BLaER1 (cell line): Measurements from ENCODE around the gene AUTS2.

ENCODE experiments used
- H3K27ac ChIP-seq: shearing (Covaris generic); formaldehyde crosslinking; 2 replicates; pipeline ENCODE4 v1.8.1; 2022
- H3K27me3 ChIP-seq: shearing (Covaris generic); formaldehyde crosslinking; 2 replicates; pipeline ENCODE4 v1.8.1; 2022
- H3K36me3 ChIP-seq: shearing (Covaris generic); formaldehyde crosslinking; 2 replicates; pipeline ENCODE4 v1.8.1; 2022
- H3K4me1 ChIP-seq: shearing (Covaris generic); formaldehyde crosslinking; 2 replicates; pipeline ENCODE4 v1.8.1; 2022
- H3K4me2 ChIP-seq: shearing (Covaris generic); formaldehyde crosslinking; 2 replicates; pipeline ENCODE4 v1.8.1; 2022
- H3K4me3 ChIP-seq: shearing (Covaris generic); formaldehyde crosslinking; 2 replicates; pipeline ENCODE4 v1.8.1; 2022
- H3K9ac ChIP-seq: shearing (Covaris generic); formaldehyde crosslinking; 2 replicates; pipeline ENCODE4 v1.8.1; 2022
- H3K9me3 ChIP-seq: shearing (Covaris generic); formaldehyde crosslinking; 2 replicates; pipeline ENCODE4 v1.8.1; 2022
- H4K20me1 ChIP-seq: shearing (Covaris generic); formaldehyde crosslinking; 2 replicates; pipeline ENCODE4 v1.8.1; 2022
- Cebpa-rat ChIP-seq: shearing (Covaris generic); IDR thresholded peaks from 2 replicates; pipeline ENCODE4 v1.8.1; 2022

The AUTS2 gene

GRCh38 chr7:69690329-69690728 lies 92.1 kb downstream of the AUTS2 start:
- Histone ChIP-seq H4K20me1 (peaks cover 82% of the 10 kb centered on the region), H3K27ac (0 out of 2 replicates have a peak overlapping the region, but pooled peaks have one; percentile 20), H3K27me3 (no peaks in the 10 kb centered on the region), H3K9me3 (peaks cover 23% of the 10 kb centered on the region), H3K9ac (no peak overlapping the region), H3K4me1 (peaks cover 46% of the 10 kb centered on the region), H3K36me3 (peaks cover 29% of the 10 kb centered on the region), H3K4me2 (no peak overlapping the region), H3K4me3 (no peak overlapping the region)
- TF ChIP-seq Cebpa-rat = no peak

DNA sequence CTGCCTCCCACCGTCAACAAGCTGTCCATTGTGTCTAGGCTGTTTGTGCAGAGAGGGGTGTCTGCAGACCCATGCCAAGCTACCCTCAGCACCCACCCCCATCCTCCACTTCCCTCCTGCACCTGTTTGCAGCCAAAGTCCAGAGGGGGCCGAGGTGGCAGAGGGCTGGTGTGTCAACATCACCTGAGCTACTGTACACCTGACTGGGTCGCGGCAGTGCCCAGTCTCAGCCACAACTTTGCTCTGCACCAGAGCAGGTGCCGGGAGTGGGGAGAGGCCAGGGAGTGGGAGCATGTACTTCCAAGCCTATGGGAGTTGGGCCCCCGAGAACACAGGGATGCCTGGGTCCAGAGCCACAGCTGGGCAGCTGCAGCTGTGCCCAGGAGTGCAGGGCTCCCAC lies 93.1 kb downstream of the AUTS2 start:
- peaks cover 55% of the 10 kb centered on the region for H3K4me1 ChIP-seq
- no peak for TF ChIP-seq Cebpa-rat
- H3K9me3 ChIP-seq = peaks cover 23% of the 10 kb centered on the region
- no peaks in the 10 kb centered on the region for H3K27me3 ChIP-seq
- peaks cover 29% of the 10 kb centered on the region for H3K36me3 ChIP-seq
- no peak overlapping the region for H3K4me3 ChIP-seq
- H4K20me1 ChIP-seq = peaks cover 80% of the 10 kb centered on the region
- H3K4me2 ChIP-seq = peak overlapping the region; percentile 72
- no peak overlapping the region for H3K9ac ChIP-seq
- peak overlapping the region; percentile 24; the same call in 1 of the 2 replicates for H3K27ac ChIP-seq

DNA sequence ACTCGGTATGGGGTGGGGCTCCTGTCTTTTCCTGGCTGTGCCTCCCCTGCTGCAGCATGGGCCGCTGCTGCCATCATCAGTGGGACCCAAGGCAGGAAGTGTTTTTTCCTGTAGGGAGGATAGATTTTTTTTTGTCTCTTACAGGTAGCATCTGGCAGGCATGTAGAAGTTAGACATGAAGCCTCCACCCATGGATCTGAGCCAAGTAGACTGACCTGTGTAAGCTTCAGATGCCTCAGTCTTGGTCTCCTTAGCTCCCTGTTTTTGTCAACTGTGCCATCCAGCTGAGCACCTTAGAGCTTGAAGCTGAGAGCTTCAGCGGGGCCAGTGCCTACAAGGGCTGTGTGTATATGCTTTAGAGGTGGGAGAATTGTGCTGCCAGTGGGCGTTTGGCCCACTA lies 93.5 kb downstream of the AUTS2 start:
- Histone ChIP-seq H3K27me3 (no peaks in the 10 kb centered on the region), H3K4me2 (peak overlapping the region; percentile 72), H3K27ac (0 out of 2 replicates have a peak overlapping the region, but pooled peaks have one; percentile 24), H3K4me3 (no peak overlapping the region), H3K9me3 (peaks cover 23% of the 10 kb centered on the region), H3K4me1 (peaks cover 59% of the 10 kb centered on the region), H3K9ac (no peak overlapping the region), H4K20me1 (peaks cover 80% of the 10 kb centered on the region), H3K36me3 (peaks cover 29% of the 10 kb centered on the region)
- no peak for TF ChIP-seq Cebpa-rat

GRCh38 chr7:69692611-69693010 lies 94.3 kb downstream of the AUTS2 start:
- no peaks in the 10 kb centered on the region for H3K27me3 ChIP-seq
- peak overlapping the region; percentile 58 for H3K27ac ChIP-seq
- no peak for TF ChIP-seq Cebpa-rat
- peaks cover 23% of the 10 kb centered on the region for H3K9me3 ChIP-seq
- H3K4me2 ChIP-seq = peak overlapping the region; percentile 72
- peak overlapping the region; percentile 40; the same call in 1 of the 2 replicates for H3K9ac ChIP-seq
- peaks cover 29% of the 10 kb centered on the region for H3K36me3 ChIP-seq
- no peak overlapping the region for H3K4me3 ChIP-seq
- peaks cover 80% of the 10 kb centered on the region for H4K20me1 ChIP-seq
- peaks cover 68% of the 10 kb centered on the region for H3K4me1 ChIP-seq

GRCh38 chr7:69693042-69693441 lies 94.8 kb downstream of the AUTS2 start:
- peaks cover 29% of the 10 kb centered on the region for H3K36me3 ChIP-seq
- peaks cover 72% of the 10 kb centered on the region for H3K4me1 ChIP-seq
- no peaks in the 10 kb centered on the region for H3K27me3 ChIP-seq
- H3K27ac ChIP-seq = peak overlapping the region; percentile 58
- peak overlapping the region; percentile 72 for H3K4me2 ChIP-seq
- H3K9ac ChIP-seq = peak overlapping the region; percentile 40; the same call in 1 of the 2 replicates
- TF ChIP-seq Cebpa-rat = no peak
- peaks cover 23% of the 10 kb centered on the region for H3K9me3 ChIP-seq
- H3K4me3 ChIP-seq = no peak overlapping the region
- H4K20me1 ChIP-seq = peaks cover 80% of the 10 kb centered on the region

GRCh38 chr7:69696054-69696591 lies 97.8 kb downstream of the AUTS2 start:
- Histone ChIP-seq H4K20me1 (peaks cover 74% of the 10 kb centered on the region), H3K4me3 (peak overlapping the region; percentile 32; the same call in 1 of the 2 replicates), H3K9me3 (peaks cover 5% of the 10 kb centered on the region), H3K4me1 (peaks cover 75% of the 10 kb centered on the region), H3K9ac (0 out of 2 replicates have a peak overlapping the region, but pooled peaks have one; percentile 32), H3K4me2 (peak overlapping the region; percentile 85), H3K36me3 (peaks cover 8% of the 10 kb centered on the region), H3K27me3 (no peaks in the 10 kb centered on the region), H3K27ac (peak overlapping the region; percentile 36; the same call in 1 of the 2 replicates)
- no peak for TF ChIP-seq Cebpa-rat

DNA sequence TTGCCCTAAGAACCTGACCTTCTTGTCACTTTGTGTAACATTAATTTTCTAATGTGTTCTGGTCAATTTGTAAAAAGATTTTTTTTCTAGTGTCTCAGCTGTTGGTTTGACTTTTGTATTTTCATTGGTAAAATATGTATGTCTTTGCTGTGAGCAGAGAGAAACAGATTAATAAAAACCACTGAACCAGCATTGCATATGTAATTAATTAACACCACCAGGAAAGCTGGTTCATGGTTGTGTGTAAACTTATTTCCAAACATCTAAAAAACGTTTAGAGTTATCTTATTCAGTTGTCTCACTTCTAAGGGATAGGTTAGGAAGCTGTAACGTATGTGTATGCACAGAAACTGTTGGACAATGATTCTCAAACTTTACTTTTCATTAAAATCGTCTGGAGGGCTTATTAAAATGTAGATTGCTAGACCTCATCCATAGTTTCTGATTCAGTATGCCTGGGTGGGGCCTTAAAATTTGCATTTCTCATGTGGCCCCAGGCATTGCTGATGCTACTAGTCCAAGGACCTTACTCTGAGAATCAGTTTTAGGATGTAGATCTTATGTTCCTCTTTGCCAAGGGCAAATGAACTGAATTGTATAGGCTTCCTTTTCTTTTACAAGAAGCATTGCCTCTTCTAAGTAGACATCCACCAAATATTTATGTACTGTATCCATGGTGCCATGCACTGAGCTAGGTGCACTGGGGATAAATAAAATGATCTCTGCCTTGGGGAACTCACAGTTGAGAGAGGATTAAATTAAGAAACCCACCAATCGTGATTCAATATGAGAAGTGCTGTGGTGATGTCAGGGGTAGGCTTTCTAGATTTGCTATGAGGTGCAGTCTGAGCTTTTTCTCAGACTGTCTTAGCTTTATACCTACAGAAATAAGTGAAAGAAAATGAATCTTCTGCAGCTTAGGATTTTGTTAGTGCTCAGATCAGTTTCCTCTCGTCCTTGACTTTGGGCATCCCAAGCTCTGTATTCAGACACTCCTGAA lies 98.7 kb downstream of the AUTS2 start:
- Histone ChIP-seq H3K9ac (no peak overlapping the region), H3K4me3 (no peak overlapping the region), H4K20me1 (peaks cover 74% of the 10 kb centered on the region), H3K36me3 (no peaks in the 10 kb centered on the region), H3K4me2 (peak overlapping the region; percentile 85), H3K4me1 (peaks cover 75% of the 10 kb centered on the region), H3K27me3 (no peaks in the 10 kb centered on the region), H3K9me3 (no peaks in the 10 kb centered on the region), H3K27ac (no peak overlapping the region; the same call in 1 of the 2 replicates)
- no peak for TF ChIP-seq Cebpa-rat

DNA sequence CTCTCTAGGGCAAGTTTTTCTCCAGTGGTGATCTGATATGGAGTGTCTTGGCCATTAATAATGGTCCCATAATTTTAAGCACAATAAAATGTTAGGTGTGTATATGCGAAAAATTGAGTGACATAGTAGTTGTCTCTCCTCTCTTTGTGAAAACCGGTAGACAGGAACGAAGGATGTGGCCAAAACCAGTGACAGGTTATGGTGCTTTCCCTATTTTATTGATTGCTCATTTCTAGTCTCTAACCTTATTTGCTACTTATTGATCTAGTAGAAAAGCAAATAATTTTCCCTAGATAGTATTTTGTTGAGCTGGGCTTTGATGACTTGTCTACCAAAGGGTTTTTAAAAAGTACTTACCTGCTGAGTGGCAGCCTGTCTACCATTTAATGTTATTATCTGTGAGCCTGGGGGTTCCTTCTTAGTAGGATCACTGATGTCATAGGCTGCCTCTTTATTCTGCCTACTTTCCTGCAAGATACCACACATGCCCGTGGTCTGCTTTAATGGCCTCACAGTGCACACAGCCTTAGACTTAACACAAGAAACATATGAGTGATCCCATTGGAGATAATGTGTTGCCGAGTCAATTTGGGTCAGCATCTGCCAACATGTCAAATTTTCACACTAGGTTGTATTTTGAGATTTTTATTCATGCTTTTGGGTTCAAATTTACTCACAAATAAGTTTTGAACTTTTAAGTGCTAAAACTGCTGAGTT lies 100.0 kb downstream of the AUTS2 start:
- H4K20me1 ChIP-seq = peaks cover 74% of the 10 kb centered on the region
- no peak for TF ChIP-seq Cebpa-rat
- peaks cover 75% of the 10 kb centered on the region for H3K4me1 ChIP-seq
- no peaks in the 10 kb centered on the region for H3K36me3 ChIP-seq
- H3K4me3 ChIP-seq = no peak overlapping the region
- H3K27ac ChIP-seq = no peak overlapping the region; the same call in 1 of the 2 replicates
- H3K27me3 ChIP-seq = no peaks in the 10 kb centered on the region
- H3K4me2 ChIP-seq = peak overlapping the region; percentile 85; the same call in 1 of the 2 replicates
- H3K9ac ChIP-seq = no peak overlapping the region
- no peaks in the 10 kb centered on the region for H3K9me3 ChIP-seq

DNA sequence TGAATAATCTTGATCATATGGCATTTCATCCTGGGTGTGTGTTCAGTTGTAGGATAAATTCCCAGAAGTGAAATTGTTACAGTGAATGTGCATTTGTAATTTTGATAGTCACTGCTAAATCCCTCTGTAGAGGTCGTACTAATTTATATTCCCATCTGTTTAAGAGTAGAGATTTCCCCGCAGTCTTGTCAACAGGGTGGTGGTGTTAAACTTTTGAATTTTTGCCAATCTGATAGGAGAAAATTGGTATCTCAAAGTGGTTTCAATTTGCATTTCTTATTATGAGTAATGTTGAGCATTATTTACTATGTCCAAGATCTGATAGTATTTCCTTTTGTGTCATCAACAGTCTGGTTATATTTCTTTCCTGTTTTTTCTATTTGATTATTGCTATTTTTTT lies 101.7 kb downstream of the AUTS2 start:
- H3K9me3 ChIP-seq = no peaks in the 10 kb centered on the region; the same call in 1 of the 2 replicates

More for the DNA sequence above, 101.7 kb downstream of the AUTS2 start:
- Histone ChIP-seq H3K4me1 (peaks cover 71% of the 10 kb centered on the region), H3K4me3 (no peak overlapping the region), H3K9ac (no peak overlapping the region), H3K27ac (no peak overlapping the region), H4K20me1 (peaks cover 78% of the 10 kb centered on the region), H3K36me3 (0 out of 2 replicates have a peak, but pooled peaks cover 5% of the 10 kb centered on the region), H3K4me2 (no peak overlapping the region), H3K27me3 (no peaks in the 10 kb centered on the region)
- TF ChIP-seq Cebpa-rat = no peak
